Measurements from ENCODE around the gene GLRA3. TPM values are rescaled to one million over a fixed set of nuclear protein-coding genes. Genes with fewer than 3 reads are reported as not detected.

Gene GLRA3
- total RNA-seq, 4 donors from 2014 or later: not detected

GRCh38 chr4:174596513-174596912 lies 232.5 kb downstream of the GLRA3 start:
- TF ChIP-seq CTCF (IDR thresholded peaks at IDR 0.05) (no peak), POLR2A (IDR thresholded peaks at IDR 0.05) (no peak), EP300 (IDR thresholded peaks at IDR 0.05) (no peak)
- no peak for DNase-seq (ENCODE audit: low spot score in 2 of 2)
- no peak overlapping the region for H3K4me3 ChIP-seq
- no peaks in the 10 kb centered on the region for H3K36me3 ChIP-seq
- no peaks in the 10 kb centered on the region for H3K9me3 ChIP-seq
- 47 to 53% methylated on average over 1 of the region's 1 CpG for WGBS, 2 donors
- no peaks in the 10 kb centered on the region for H3K27me3 ChIP-seq
- H3K27ac ChIP-seq: no peak overlapping the region
- no peaks in the 10 kb centered on the region for H3K4me1 ChIP-seq

DNA sequence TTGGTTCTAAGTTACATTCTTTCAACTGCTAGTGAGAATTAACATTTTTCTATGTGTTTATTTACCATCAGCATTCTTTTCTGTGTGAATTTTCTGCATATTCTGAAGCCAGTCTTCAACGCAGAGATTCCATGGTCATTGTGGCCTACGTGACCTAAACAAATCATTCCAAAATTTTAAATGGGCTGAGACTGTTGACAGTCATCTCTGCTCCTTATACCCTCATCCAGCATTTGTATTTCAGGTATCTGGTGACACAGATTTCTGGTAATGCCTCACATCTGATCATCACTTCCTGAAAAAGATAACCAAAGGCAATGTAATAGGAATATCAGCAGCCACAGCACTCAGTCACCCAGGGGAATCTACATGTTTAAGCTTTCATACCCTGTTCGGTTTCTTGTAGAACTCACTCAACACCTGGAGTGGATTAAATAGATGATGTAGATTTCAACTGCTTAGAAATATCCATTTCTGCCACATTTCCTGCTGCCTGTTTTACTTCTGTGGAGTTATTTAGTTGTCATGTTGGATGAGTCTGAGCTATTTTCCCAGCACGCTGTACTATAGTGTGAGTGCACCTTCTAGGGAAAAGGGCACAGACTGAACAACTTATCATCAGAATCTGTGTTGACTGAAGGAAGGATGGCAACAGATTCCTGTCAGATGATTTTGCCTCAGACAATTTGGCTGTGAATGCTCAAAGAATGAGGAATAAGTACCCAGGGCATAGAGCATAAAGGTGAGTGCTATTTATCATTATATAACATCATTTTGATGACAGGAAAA lies 233.7 kb downstream of the GLRA3 start:
- no peaks in the 10 kb centered on the region for H3K36me3 ChIP-seq
- WGBS, 2 donors: 67 to 83% methylated on average over 4 of the region's 4 CpGs
- no peak overlapping the region for H3K27ac ChIP-seq
- H3K27me3 ChIP-seq: no peaks in the 10 kb centered on the region
- no peak overlapping the region for H3K4me3 ChIP-seq
- H3K4me1 ChIP-seq: peaks cover 0 to 5% (median 2%) of the 10 kb centered on the region in 4 donors
- DNase-seq (ENCODE audit: low spot score in 2 of 2): no peak
- no peaks in the 10 kb centered on the region for H3K9me3 ChIP-seq
- TF ChIP-seq EP300 (IDR thresholded peaks at IDR 0.05) (no peak), CTCF (IDR thresholded peaks at IDR 0.05) (no peak), POLR2A (IDR thresholded peaks at IDR 0.05) (no peak)

DNA sequence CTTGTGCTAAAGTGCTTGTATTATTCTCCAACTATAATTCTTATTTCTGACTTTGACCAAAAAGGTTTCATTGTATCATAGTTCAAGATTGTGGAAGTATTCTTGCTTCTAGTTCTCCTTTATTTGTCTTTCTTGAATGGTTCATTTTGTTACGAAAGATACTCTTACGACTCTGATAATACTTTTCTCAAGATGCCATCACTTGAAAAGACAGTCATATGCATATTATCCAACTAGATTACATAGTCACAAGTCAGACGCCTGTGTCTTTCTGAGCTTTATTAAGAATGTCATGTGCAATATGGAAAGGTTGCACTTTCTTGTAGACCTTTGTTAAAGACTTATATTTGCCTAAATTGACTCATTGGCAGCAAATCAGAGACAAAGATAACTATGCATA lies 235.3 kb downstream of the GLRA3 start:
- Histone ChIP-seq H3K27ac (no peak overlapping the region), H3K36me3 (no peaks in the 10 kb centered on the region), H3K9me3 (no peaks in the 10 kb centered on the region), H3K4me3 (no peak overlapping the region), H3K4me1 (peaks cover 0 to 7% (median 2%) of the 10 kb centered on the region in 4 donors), H3K27me3 (no peaks in the 10 kb centered on the region)
- DNase-seq (ENCODE audit: low spot score in 2 of 2): no peak
- 70 to 81% methylated on average over 3 of the region's 3 CpGs for WGBS, 2 donors
- TF ChIP-seq POLR2A (IDR thresholded peaks at IDR 0.05): no peak
- TF ChIP-seq CTCF (IDR thresholded peaks at IDR 0.05): no peak
- no peak for TF ChIP-seq EP300 (IDR thresholded peaks at IDR 0.05)

GRCh38 chr4:174592985-174593335 lies 236.1 kb downstream of the GLRA3 start:
- no peak for TF ChIP-seq POLR2A (IDR thresholded peaks at IDR 0.05)
- no peak for TF ChIP-seq CTCF (IDR thresholded peaks at IDR 0.05)
- no peak for TF ChIP-seq EP300 (IDR thresholded peaks at IDR 0.05)
- no peaks in the 10 kb centered on the region for H3K36me3 ChIP-seq
- no peak overlapping the region for H3K27ac ChIP-seq
- no peaks in the 10 kb centered on the region for H3K9me3 ChIP-seq
- DNase-seq (ENCODE audit: low spot score in 2 of 2): no peak
- no peak overlapping the region for H3K4me3 ChIP-seq
- 66 to 85% methylated on average over 3 of the region's 3 CpGs for WGBS, 2 donors
- no peaks in the 10 kb centered on the region for H3K27me3 ChIP-seq
- peaks cover 0 to 7% (median 2%) of the 10 kb centered on the region in 4 donors for H3K4me1 ChIP-seq

- 78 to 82% methylated on average over 3 of the region's 3 CpGs for WGBS, 2 donors
- Histone ChIP-seq H3K9me3 (no peaks in the 10 kb centered on the region), H3K4me1 (peaks cover 0 to 7% (median 2%) of the 10 kb centered on the region in 4 donors)
Observed at GRCh38 chr4:174592256-174592984, 236.6 kb downstream of the GLRA3 start.

More at GRCh38 chr4:174592256-174592984, 236.6 kb downstream of the GLRA3 start:
- Histone ChIP-seq H3K4me3 (no peak overlapping the region), H3K36me3 (no peaks in the 10 kb centered on the region), H3K27ac (no peak overlapping the region), H3K27me3 (no peaks in the 10 kb centered on the region)
- TF ChIP-seq CTCF (IDR thresholded peaks at IDR 0.05): no peak
- no peak for TF ChIP-seq EP300 (IDR thresholded peaks at IDR 0.05)
- TF ChIP-seq POLR2A (IDR thresholded peaks at IDR 0.05): no peak
- no peak for DNase-seq (ENCODE audit: low spot score in 2 of 2)

All from tibial nerve (tissue), 4 donors.